Neural cell (in vitro differentiated cells): Measurements from ENCODE around the gene KDM4D. TPM values are rescaled to one million over a fixed set of nuclear protein-coding genes. Genes with fewer than 3 reads are reported as not detected.

Source experiments
- H2AFZ ChIP-seq: fragments of 200-600, 300-800 bp; sonication (generic), shearing (Covaris generic); 2 replicates; pipeline ENCODE4 v1.6.0; 2014; ENCODE audit warnings: low read depth, mild to moderate bottlenecking, antibody characterized with exemption, low read length, moderate library complexity
- H3F3A ChIP-seq: fragments of 200-600 bp; shearing (Covaris generic); 2 replicates; pipeline ENCODE4 v1.6.1; 2016; ENCODE audit warnings: mild to moderate bottlenecking, moderate library complexity, mixed read lengths, antibody characterized with exemption, low read length; ENCODE audit not compliant: insufficient read depth, poor library complexity, severe bottlenecking
- H3K27ac ChIP-seq: fragments of 200-600, 300-800 bp; sonication (generic), shearing (Covaris generic); 2 replicates; pipeline ENCODE4 v1.5.1; 2014; ENCODE audit warnings: mild to moderate bottlenecking, low read length, moderate library complexity
- H3K27me3 ChIP-seq: fragments of 300-800, 200-600 bp; sonication (generic), shearing (Covaris generic); 2 replicates; pipeline ENCODE4 v1.6.0; 2014; ENCODE audit warnings: mild to moderate bottlenecking, low read depth, low read length, moderate library complexity; ENCODE audit not compliant: insufficient read depth
- H3K36me3 ChIP-seq: fragments of 300-800, 200-600 bp; sonication (generic), shearing (Covaris generic); 2 replicates; pipeline ENCODE4 v1.5.1; 2014; ENCODE audit warnings: mild to moderate bottlenecking, antibody characterized with exemption, low read length, moderate library complexity; ENCODE audit not compliant: insufficient read depth
- H3K4me2 ChIP-seq: fragments of 300-800, 200-600 bp; sonication (generic), shearing (Covaris generic); 2 replicates; pipeline ENCODE4 v1.6.0; 2014; ENCODE audit warnings: mild to moderate bottlenecking, low read length
- H3K4me3 ChIP-seq: fragments of 300-800, 200-600 bp; sonication (generic), shearing (Covaris generic); 2 replicates; pipeline ENCODE4 v1.5.1; 2014; ENCODE audit warnings: mild to moderate bottlenecking, low read length, moderate library complexity
- H3K79me2 ChIP-seq: fragments of 200-600 bp; shearing (Covaris generic); replicated peaks from 2 replicates; pipeline ENCODE4 v1.6.0; 2014; ENCODE audit warnings: mild to moderate bottlenecking, low read length, moderate library complexity; ENCODE audit not compliant: insufficient read depth
- H3K9ac ChIP-seq: fragments of 300-800, 200-600 bp; sonication (generic), shearing (Covaris generic); 2 replicates; pipeline ENCODE4 v1.6.1; 2016; ENCODE audit warnings: mild to moderate bottlenecking, low read length, mixed read lengths
- H3K9me2 ChIP-seq: fragments of 200-600 bp; shearing (Covaris generic); 2 replicates; pipeline ENCODE4 v1.6.1; 2016; ENCODE audit warnings: mild to moderate bottlenecking, low read length, mixed read lengths; ENCODE audit not compliant: insufficient read depth
- H3K9me3 ChIP-seq: fragments of 200-600, 300-800 bp; sonication (generic), shearing (Covaris generic); 2 replicates; pipeline ENCODE4 v1.6.1; 2016; ENCODE audit warnings: mild to moderate bottlenecking, mixed run types, low read length, moderate library complexity, mixed read lengths
- H4K20me1 ChIP-seq: fragments of 200-600 bp; shearing (Covaris generic); 2 replicates; pipeline ENCODE4 v1.6.1; 2016; ENCODE audit warnings: mild to moderate bottlenecking, mixed run types; ENCODE audit not compliant: insufficient read depth
- EP300 ChIP-seq: fragments of 450-650 bp; conservative IDR thresholded peaks from 2 replicates; pipeline ENCODE4 v1.6.1; 2014; ENCODE audit warnings: antibody characterized with exemption, mild to moderate bottlenecking, moderate library complexity; ENCODE audit not compliant: poor library complexity, severe bottlenecking
- EZH2 ChIP-seq: fragments of 200-600, 300-800 bp; shearing (Covaris generic), sonication (generic); IDR thresholded peaks from 2 replicates; pipeline ENCODE4 v1.6.1; 2014; ENCODE audit warnings: antibody characterized with exemption, low read length, borderline replicate concordance, mild to moderate bottlenecking; ENCODE audit not compliant: insufficient read depth, poor library complexity, severe bottlenecking
- MXI1 ChIP-seq: fragments of 450-650 bp; conservative IDR thresholded peaks from 2 replicates; pipeline ENCODE4 v1.6.1; 2014; ENCODE audit warnings: antibody characterized with exemption, mild to moderate bottlenecking; ENCODE audit not compliant: poor library complexity, severe bottlenecking
- POLR2AphosphoS5 ChIP-seq: IDR thresholded peaks from 2 replicates; pipeline ENCODE4 v1.6.1; 2012
- RAD21 ChIP-seq: fragments of 450-650 bp; conservative IDR thresholded peaks from 2 replicates; pipeline ENCODE4 v1.6.1; 2014; ENCODE audit warnings: antibody characterized with exemption, mild to moderate bottlenecking, moderate library complexity
- SMC3 ChIP-seq: fragments of 450-650 bp; conservative IDR thresholded peaks from 2 replicates; pipeline ENCODE4 v1.6.1; 2014; ENCODE audit warnings: antibody characterized with exemption, mild to moderate bottlenecking, moderate library complexity; ENCODE audit not compliant: poor library complexity
- TAF1 ChIP-seq: IDR thresholded peaks from 2 replicates; pipeline ENCODE4 v1.6.1; 2012; ENCODE audit warnings: low read depth
- polyA plus RNA-seq: library from polyadenylated mRNA; depleted of rRNA; stranded (reverse); fragments of >200 nt; gene quantifications from 2 replicates; pipeline ENCODE4 v1.2.3, GENCODE V29; 2014
- TF ChIP-seq, protein P1 (sequence below): fragments of 450-650 bp; IDR thresholded peaks from 2 replicates; pipeline ENCODE4 v1.5.1; 2014; ENCODE audit warnings: antibody characterized with exemption, mild to moderate bottlenecking, moderate library complexity; ENCODE audit not compliant: poor library complexity, severe bottlenecking
- TF ChIP-seq, protein P2 (sequence below): IDR thresholded peaks from 2 replicates; pipeline ENCODE4 v1.6.1; 2012; ENCODE audit warnings: borderline replicate concordance

KDM4D gene
- polyA plus RNA-seq, 1 donor from 2014 or later = 1.3 TPM

DNA sequence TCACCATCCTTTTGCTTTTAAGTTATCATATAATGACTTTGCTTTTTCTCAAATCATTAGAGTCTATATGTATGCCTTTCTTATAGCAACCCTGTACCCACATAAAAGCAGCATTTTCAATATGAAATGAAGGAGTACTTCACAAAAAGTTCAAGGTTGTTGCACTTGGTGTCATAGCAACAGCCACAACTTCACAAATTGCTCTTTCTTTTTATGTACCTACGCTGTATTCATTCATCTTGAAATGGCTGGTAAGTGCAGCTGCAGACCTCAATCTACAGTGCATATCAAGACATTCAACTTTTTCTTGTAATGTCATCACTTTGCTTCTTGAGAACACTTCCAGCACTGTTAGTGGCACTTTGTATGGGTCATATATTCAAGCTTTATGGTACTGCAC lies 18.8 kb upstream of the KDM4D start:
- H3K9me3 ChIP-seq = no peaks in the 10 kb centered on the region
- H3K79me2 ChIP-seq = no peaks in the 10 kb centered on the region
- H3K9me2 ChIP-seq = no peaks in the 10 kb centered on the region
- no peaks in the 10 kb centered on the region for H3K36me3 ChIP-seq
- no peak overlapping the region for H3K4me3 ChIP-seq
- H3K4me2 ChIP-seq = no peak overlapping the region
- no peaks in the 10 kb centered on the region for H3F3A ChIP-seq
- no peaks in the 10 kb centered on the region for H3K27me3 ChIP-seq
- no peak overlapping the region for H3K9ac ChIP-seq
- H3K27ac ChIP-seq = no peak overlapping the region
- H4K20me1 ChIP-seq = no peaks in the 10 kb centered on the region
- TF ChIP-seq MXI1 = no peak
- no peak for TF ChIP-seq RAD21
- no peak overlapping the region for H2AFZ ChIP-seq

DNA sequence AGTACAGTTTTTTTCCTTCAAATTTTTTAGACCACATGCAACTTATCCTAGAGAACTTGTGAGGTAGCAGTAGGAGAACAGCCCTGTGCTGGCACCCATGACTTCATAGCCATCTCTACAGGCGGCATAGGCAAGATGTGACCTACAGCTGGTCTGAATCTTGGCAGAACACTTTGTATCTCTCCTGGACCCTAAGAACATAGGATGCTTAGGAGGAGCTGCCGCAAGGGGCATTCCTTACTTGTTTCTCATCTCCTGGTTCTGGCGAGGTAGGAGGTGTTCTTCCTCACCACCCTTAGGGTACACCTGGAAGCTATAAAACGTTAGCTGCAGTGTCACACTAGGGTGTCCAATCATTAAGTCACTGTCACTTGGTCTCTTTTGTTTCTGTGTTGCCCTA lies 16.5 kb upstream of the KDM4D start:
- Histone ChIP-seq H3K27ac (no peak overlapping the region), H3K9me2 (no peaks in the 10 kb centered on the region), H3K79me2 (no peaks in the 10 kb centered on the region), H3K4me3 (no peak overlapping the region), H3K9me3 (no peaks in the 10 kb centered on the region), H3K27me3 (no peaks in the 10 kb centered on the region), H3K9ac (no peak overlapping the region), H3F3A (no peaks in the 10 kb centered on the region), H2AFZ (no peak overlapping the region), H3K4me2 (no peak overlapping the region), H3K36me3 (no peaks in the 10 kb centered on the region), H4K20me1 (no peaks in the 10 kb centered on the region)
- TF ChIP-seq SMC3 = no peak

DNA sequence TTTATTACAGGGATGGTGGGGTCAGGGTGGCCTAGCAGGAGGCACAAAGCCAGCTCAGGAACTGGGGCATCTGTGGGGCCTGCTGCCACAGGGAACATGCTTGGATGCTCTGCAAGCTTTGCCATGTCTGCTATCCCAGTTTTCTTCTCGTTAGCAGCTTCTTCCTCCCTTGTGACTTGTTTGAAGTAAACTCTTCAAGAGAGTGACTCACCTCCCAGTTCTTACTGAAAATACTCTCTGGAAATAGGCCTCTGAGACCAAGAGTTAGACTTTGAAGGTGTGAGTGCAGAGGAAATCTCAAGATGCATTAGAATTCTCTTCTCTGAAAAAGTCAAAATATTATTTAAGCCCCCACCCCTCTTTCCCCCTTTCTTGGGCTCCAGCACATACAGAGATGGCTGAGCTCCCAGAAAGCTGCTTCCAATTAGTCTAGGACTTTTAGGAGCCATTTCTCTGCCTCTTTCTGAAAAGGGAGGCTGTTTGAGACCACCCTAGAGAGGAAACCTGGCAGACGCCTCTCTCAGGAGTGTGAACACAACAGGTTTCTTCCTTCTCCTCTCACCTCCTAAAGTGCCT lies 15.3 kb upstream of the KDM4D start:
- no peak for TF ChIP-seq TAF1
- no peak for TF ChIP-seq EP300
- TF ChIP-seq, protein P1, sequence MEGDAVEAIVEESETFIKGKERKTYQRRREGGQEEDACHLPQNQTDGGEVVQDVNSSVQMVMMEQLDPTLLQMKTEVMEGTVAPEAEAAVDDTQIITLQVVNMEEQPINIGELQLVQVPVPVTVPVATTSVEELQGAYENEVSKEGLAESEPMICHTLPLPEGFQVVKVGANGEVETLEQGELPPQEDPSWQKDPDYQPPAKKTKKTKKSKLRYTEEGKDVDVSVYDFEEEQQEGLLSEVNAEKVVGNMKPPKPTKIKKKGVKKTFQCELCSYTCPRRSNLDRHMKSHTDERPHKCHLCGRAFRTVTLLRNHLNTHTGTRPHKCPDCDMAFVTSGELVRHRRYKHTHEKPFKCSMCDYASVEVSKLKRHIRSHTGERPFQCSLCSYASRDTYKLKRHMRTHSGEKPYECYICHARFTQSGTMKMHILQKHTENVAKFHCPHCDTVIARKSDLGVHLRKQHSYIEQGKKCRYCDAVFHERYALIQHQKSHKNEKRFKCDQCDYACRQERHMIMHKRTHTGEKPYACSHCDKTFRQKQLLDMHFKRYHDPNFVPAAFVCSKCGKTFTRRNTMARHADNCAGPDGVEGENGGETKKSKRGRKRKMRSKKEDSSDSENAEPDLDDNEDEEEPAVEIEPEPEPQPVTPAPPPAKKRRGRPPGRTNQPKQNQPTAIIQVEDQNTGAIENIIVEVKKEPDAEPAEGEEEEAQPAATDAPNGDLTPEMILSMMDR = no peak
- TF ChIP-seq EZH2 = no peak
- TF ChIP-seq RAD21 = no peak
- TF ChIP-seq, protein P2, sequence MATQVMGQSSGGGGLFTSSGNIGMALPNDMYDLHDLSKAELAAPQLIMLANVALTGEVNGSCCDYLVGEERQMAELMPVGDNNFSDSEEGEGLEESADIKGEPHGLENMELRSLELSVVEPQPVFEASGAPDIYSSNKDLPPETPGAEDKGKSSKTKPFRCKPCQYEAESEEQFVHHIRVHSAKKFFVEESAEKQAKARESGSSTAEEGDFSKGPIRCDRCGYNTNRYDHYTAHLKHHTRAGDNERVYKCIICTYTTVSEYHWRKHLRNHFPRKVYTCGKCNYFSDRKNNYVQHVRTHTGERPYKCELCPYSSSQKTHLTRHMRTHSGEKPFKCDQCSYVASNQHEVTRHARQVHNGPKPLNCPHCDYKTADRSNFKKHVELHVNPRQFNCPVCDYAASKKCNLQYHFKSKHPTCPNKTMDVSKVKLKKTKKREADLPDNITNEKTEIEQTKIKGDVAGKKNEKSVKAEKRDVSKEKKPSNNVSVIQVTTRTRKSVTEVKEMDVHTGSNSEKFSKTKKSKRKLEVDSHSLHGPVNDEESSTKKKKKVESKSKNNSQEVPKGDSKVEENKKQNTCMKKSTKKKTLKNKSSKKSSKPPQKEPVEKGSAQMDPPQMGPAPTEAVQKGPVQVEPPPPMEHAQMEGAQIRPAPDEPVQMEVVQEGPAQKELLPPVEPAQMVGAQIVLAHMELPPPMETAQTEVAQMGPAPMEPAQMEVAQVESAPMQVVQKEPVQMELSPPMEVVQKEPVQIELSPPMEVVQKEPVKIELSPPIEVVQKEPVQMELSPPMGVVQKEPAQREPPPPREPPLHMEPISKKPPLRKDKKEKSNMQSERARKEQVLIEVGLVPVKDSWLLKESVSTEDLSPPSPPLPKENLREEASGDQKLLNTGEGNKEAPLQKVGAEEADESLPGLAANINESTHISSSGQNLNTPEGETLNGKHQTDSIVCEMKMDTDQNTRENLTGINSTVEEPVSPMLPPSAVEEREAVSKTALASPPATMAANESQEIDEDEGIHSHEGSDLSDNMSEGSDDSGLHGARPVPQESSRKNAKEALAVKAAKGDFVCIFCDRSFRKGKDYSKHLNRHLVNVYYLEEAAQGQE = no peak
- no peak for TF ChIP-seq SMC3
- TF ChIP-seq POLR2AphosphoS5 = no peak
- no peak for TF ChIP-seq MXI1
- no peak overlapping the region for H2AFZ ChIP-seq

More for the DNA sequence above, 15.3 kb upstream of the KDM4D start:
- Histone ChIP-seq H3K9me2 (no peaks in the 10 kb centered on the region), H4K20me1 (no peaks in the 10 kb centered on the region), H3K4me2 (no peak overlapping the region), H3K4me3 (no peak overlapping the region), H3K36me3 (no peaks in the 10 kb centered on the region), H3K27me3 (no peaks in the 10 kb centered on the region), H3K9me3 (no peaks in the 10 kb centered on the region), H3K9ac (no peak overlapping the region), H3K79me2 (no peaks in the 10 kb centered on the region), H3F3A (no peaks in the 10 kb centered on the region), H3K27ac (no peak overlapping the region)
